A549 treated with RU486 at 1 μM for 4 hours (cell line): ENCODE measurements around the gene MGAT1. TPM values are rescaled to one million over a fixed set of nuclear protein-coding genes. Genes with fewer than 3 reads are reported as not detected.

Experiments
- total RNA-seq: library from RNA; stranded (reverse); fragments of 200-300 nt; extraction: Qiagen RNA extraction; gene quantifications from 5 replicates; pipeline ENCODE4 v1.2.3, GENCODE V29; 2022; ENCODE audit warnings: low read depth

Gene MGAT1
- total RNA-seq: 73.0 to 92.1 TPM (median 86.3 TPM) in 5 replicates

DNA sequence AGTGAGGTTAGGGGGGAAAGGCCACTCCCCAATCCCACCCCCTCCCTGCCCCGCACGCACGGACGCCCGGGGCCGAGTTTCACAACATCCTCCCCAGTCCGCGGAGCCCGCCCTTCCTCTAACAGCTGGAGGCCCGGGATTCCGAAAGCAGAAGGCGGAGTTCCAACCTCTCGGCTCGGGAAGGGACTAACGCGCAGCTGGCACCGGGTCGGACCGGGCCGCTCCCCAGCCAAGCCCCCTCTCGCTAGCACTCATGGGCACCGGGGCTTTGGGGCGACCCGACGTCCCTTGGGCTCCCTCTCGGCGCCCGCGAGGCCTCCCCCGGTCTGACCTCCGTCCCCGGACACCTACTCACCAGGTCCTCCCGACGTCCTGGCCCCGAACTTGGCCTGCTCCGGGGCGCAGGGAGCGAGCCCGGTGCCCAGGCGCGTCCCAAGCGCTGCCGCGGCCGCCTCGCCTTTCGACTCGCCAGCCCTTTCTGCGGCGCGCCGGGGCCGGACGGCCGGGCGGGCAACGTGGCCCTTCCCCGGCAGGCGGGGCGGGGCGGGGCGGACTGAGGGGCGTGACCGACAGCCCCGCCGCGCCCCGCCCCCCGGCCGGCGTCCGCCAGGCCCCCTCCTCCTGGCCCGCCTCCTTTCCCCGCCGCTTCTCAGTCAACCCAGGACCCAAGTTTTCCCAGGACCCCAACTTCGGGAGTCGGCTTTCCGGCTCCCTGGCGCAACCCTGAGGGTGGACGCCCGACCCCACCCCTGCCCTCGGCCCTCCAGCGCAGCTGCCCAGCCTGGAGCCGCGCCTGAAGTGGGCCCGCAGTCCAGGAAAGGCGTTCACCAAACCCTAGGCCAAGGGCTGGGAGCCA lies at the start of gene MGAT1:
TSS of gene MGAT1 (minus strand) at position 482 of the 856 bp plus-strand sequence. CDS start 9,835 bp downstream, outside the sequence.

DNA sequence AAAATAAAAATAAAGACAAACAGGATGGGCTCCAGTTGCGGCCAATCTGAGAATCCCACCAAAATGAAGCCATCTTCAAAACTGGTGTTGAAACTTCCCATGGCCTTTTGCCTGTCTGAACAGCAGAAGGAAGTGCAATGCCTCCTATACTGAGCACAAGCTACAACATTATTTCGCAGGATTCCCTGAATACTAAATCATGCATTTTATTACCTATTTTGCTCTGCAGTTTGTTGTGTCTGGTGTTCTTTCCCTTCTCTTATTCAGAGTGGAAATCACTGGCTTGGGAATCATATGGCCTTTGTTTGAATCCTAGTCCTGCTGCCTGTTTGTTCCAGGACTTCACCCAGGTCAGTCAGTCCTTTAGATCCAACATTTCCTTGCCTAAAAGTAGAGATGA lies 62.6 kb downstream of the MGAT1 start, which contains the start of gene OR2Y1:
TSS of gene OR2Y1 (minus strand) at position 101 of the 400 bp plus-strand sequence. CDS start at position 101, 0 bp downstream.

Other genes with a start within 250 kb of the MGAT1 start
- not detected in 5 replicates for gene SCGB3A1, start 211.3 kb downstream of the MGAT1 start, total RNA-seq
- gene FLT4, start 153.2 kb downstream of the MGAT1 start, total RNA-seq: 1.7 to 3.4 TPM (median 2.5 TPM) in 5 replicates
- gene OR2Y1, start 62.7 kb downstream of the MGAT1 start, total RNA-seq: not detected in 5 replicates
- gene ZFP62, start 58.5 kb upstream of the MGAT1 start, total RNA-seq: 7.8 to 12.7 TPM (median 8.8 TPM) in 5 replicates
- not detected in 5 replicates for gene BTNL8, start 96.4 kb upstream of the MGAT1 start, total RNA-seq
- gene BTNL3, start 186.0 kb upstream of the MGAT1 start, total RNA-seq: not detected in 5 replicates
- 0.57 to 1.3 TPM (median 0.74 TPM) in 5 replicates for gene BTNL9, start 237.5 kb upstream of the MGAT1 start, total RNA-seq